NCI-H1436 (cell line): Measurements from ENCODE around the gene SPDEF.

ENCODE experiments used
- DNase-seq: peaks from one replicate; lab custom pipeline; 2025; lab: John Stamatoyannopoulos, UW

The SPDEF gene

GRCh38 chr6:34563513-34563870 is 7.4 kb upstream of the SPDEF start:
- DNase-seq, result no peak

- DNase-seq, result no peak
Measured at GRCh38 chr6:34562861-34563512, 6.9 kb upstream of the SPDEF start.

- no peak for DNase-seq
Measured at GRCh38 chr6:34562350-34562749, 6.2 kb upstream of the SPDEF start.

- no peak for DNase-seq
Measured at GRCh38 chr6:34561227-34561530, 5.0 kb upstream of the SPDEF start.

- DNase-seq, result no peak
Measured at GRCh38 chr6:34560366-34561226, 4.5 kb upstream of the SPDEF start.

GRCh38 chr6:34559651-34560365 is 3.7 kb upstream of the SPDEF start:
- no peak for DNase-seq

- DNase-seq, result no peak
Measured at GRCh38 chr6:34558172-34558714, 2.1 kb upstream of the SPDEF start.

- no peak for DNase-seq
Measured at GRCh38 chr6:34557228-34557627, 1.1 kb upstream of the SPDEF start.

GRCh38 chr6:34556493-34556892 is 364 bp upstream of the SPDEF start:
- no peak for DNase-seq

- no peak for DNase-seq
Measured at GRCh38 chr6:34555328-34555727, 801 bp downstream of the SPDEF start.

- no peak for DNase-seq
Measured at GRCh38 chr6:34555007-34555322, 1.2 kb downstream of the SPDEF start.

- no peak for DNase-seq
Measured at GRCh38 chr6:34554291-34555006, 1.7 kb downstream of the SPDEF start.

- DNase-seq, result no peak
Measured at GRCh38 chr6:34553750-34554149, 2.4 kb downstream of the SPDEF start.

GRCh38 chr6:34553146-34553545 is 3.0 kb downstream of the SPDEF start:
- no peak for DNase-seq

GRCh38 chr6:34552620-34553019 is 3.5 kb downstream of the SPDEF start:
- no peak for DNase-seq

- DNase-seq, result no peak
Measured at GRCh38 chr6:34551720-34552119, 4.4 kb downstream of the SPDEF start.

- DNase-seq, result no peak
Measured at GRCh38 chr6:34549804-34550202, 6.3 kb downstream of the SPDEF start.

GRCh38 chr6:34549026-34549803 is 6.9 kb downstream of the SPDEF start:
- DNase-seq, result no peak

GRCh38 chr6:34547701-34548644 is 8.2 kb downstream of the SPDEF start:
- DNase-seq, result no peak

GRCh38 chr6:34546551-34547321 is 9.4 kb downstream of the SPDEF start:
- peak; percentile 14 for DNase-seq
